HG02571 (cell line): ENCODE data around the gene EYA4.

Source experiments
- ATAC-seq: cut with Tn5 transposase; IDR thresholded peaks from one replicate; pipeline ENCODE4 v1.9.1; 2021; ENCODE audit warnings: mild to moderate bottlenecking, moderate library complexity; ENCODE audit not compliant: unreplicated experiment

EYA4 gene

GRCh38 chr6:133559926-133560325 is 318.8 kb downstream of the EYA4 start:
- ATAC-seq, result no peak

- ATAC-seq, result no peak
Measured at GRCh38 chr6:133567636-133568035, 326.5 kb downstream of the EYA4 start.

- peak; percentile 53 for ATAC-seq
Measured at GRCh38 chr6:133568970-133569889, 328.1 kb downstream of the EYA4 start.

- ATAC-seq, result no peak
Measured at GRCh38 chr6:133571681-133572080, 330.5 kb downstream of the EYA4 start.

DNA sequence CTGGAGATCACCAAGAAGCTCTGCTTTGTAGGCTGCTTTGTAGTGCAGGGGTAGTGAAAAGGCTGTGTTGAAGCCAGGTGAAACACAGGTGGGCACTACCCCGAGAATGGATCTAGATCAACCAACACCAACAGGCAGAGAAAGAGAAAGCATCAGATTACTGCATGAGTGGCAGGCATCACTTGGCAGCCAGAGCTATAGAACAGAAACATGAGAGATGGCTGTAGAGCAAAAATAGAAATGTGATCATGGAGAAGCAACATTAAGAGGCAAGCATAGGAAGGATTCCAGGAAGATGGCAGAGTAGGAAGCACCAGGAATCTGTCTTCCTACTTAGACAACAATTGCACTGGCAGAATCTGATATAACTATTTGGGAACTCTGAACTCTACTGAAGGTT is 336.7 kb downstream of the EYA4 start:
- no peak for ATAC-seq
